ENCODE results near the gene FSTL3.

FSTL3 gene

GRCh38 chr19:722553-723101 lies 46.4 kb downstream of the FSTL3 start:
- no peak for TF ChIP-seq CTCF (IDR thresholded peaks at IDR 0.05; ENCODE audit: poor library complexity, severe bottlenecking)
- Histone ChIP-seq H3K4me1 (ENCODE audit: insufficient read depth, poor library complexity, severe bottlenecking) (no peaks in the 10 kb centered on the region), H3K9me3 (ENCODE audit: severe bottlenecking) (no peaks in the 10 kb centered on the region), H3K27me3 (ENCODE audit: insufficient read depth, poor library complexity, severe bottlenecking) (no peaks in the 10 kb centered on the region), H3K4me3 (ENCODE audit: severe bottlenecking) (no peak overlapping the region), H3K36me3 (ENCODE audit: low read depth) (no peaks in the 10 kb centered on the region), H3K27ac (ENCODE audit: poor library complexity, severe bottlenecking) (no peak overlapping the region)
- ATAC-seq (ENCODE audit: low read depth) = no peak
- DNase-seq (ENCODE audit: low spot score) = no peak

GRCh38 chr19:723247-723646 lies 47.1 kb downstream of the FSTL3 start:
- no peaks in the 10 kb centered on the region for H3K4me1 ChIP-seq (ENCODE audit: insufficient read depth, poor library complexity, severe bottlenecking)
- no peak overlapping the region for H3K27ac ChIP-seq (ENCODE audit: poor library complexity, severe bottlenecking)
- no peak for TF ChIP-seq CTCF (IDR thresholded peaks at IDR 0.05; ENCODE audit: poor library complexity, severe bottlenecking)

DNA sequence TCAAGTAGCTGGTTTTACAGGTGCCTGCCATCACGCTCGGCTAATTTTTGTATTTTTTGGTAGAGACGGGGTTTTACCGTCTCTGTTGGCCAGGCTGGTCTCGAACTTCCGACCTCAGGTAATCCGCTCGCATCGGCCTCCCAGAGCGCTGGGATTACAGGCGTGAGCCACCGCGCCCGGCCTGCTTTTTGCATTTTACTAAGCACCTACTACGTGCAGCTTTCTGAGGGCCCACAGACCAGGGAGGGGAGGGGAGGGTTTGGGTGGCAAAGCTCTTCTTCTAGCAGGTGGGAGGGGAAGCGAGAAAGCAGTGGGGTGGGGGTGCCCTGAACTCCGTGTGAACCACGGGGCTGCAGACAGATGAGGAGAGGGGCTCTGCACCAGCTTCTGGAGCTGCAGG lies 47.5 kb downstream of the FSTL3 start:
- no peak for TF ChIP-seq CTCF (IDR thresholded peaks at IDR 0.05; ENCODE audit: poor library complexity, severe bottlenecking)
- no peaks in the 10 kb centered on the region for H3K9me3 ChIP-seq (ENCODE audit: severe bottlenecking)
- ATAC-seq (ENCODE audit: low read depth) (no peak), DNase-seq (ENCODE audit: low spot score) (no peak)
- H3K4me1 ChIP-seq (ENCODE audit: insufficient read depth, poor library complexity, severe bottlenecking) = no peaks in the 10 kb centered on the region
- H3K27ac ChIP-seq (ENCODE audit: poor library complexity, severe bottlenecking) = no peak overlapping the region
- no peaks in the 10 kb centered on the region for H3K27me3 ChIP-seq (ENCODE audit: insufficient read depth, poor library complexity, severe bottlenecking)
- H3K4me3 ChIP-seq (ENCODE audit: severe bottlenecking) = no peak overlapping the region
- H3K36me3 ChIP-seq (ENCODE audit: low read depth) = no peaks in the 10 kb centered on the region

More at GRCh38 chr19:723247-723646, 47.1 kb downstream of the FSTL3 start:
- DNase-seq (ENCODE audit: low spot score) (no peak), ATAC-seq (ENCODE audit: low read depth) (no peak)
- Histone ChIP-seq H3K27me3 (ENCODE audit: insufficient read depth, poor library complexity, severe bottlenecking) (no peaks in the 10 kb centered on the region), H3K4me3 (ENCODE audit: severe bottlenecking) (no peak overlapping the region), H3K36me3 (ENCODE audit: low read depth) (no peaks in the 10 kb centered on the region), H3K9me3 (ENCODE audit: severe bottlenecking) (no peaks in the 10 kb centered on the region)

- no peak for TF ChIP-seq CTCF (IDR thresholded peaks at IDR 0.05; ENCODE audit: poor library complexity, severe bottlenecking)
- no peak for DNase-seq (ENCODE audit: low spot score)
- H3K4me1 ChIP-seq (ENCODE audit: insufficient read depth, poor library complexity, severe bottlenecking) = no peaks in the 10 kb centered on the region
Measured at GRCh38 chr19:725461-726089, 49.4 kb downstream of the FSTL3 start.

More at GRCh38 chr19:725461-726089, 49.4 kb downstream of the FSTL3 start:
- Histone ChIP-seq H3K27ac (ENCODE audit: poor library complexity, severe bottlenecking) (no peak overlapping the region), H3K4me3 (ENCODE audit: severe bottlenecking) (no peak overlapping the region), H3K36me3 (ENCODE audit: low read depth) (no peaks in the 10 kb centered on the region), H3K27me3 (ENCODE audit: insufficient read depth, poor library complexity, severe bottlenecking) (no peaks in the 10 kb centered on the region), H3K9me3 (ENCODE audit: severe bottlenecking) (no peaks in the 10 kb centered on the region)
- ATAC-seq (ENCODE audit: low read depth) = no peak
